Astrocyte (in vitro differentiated cells and primary cell): ENCODE results near the gene STK32A. TPM values are rescaled to one million over a fixed set of nuclear protein-coding genes. Genes with fewer than 3 reads are reported as not detected.

ENCODE experiments used
- DNase-seq: peaks from one replicate; pipeline ENCODE4 v3.0.0-alpha.2; 2010; ENCODE audit warnings: low read depth
- FAIRE-seq: peaks from 2 replicates; lab custom pipeline; 2011; peaks lifted over from hg19 to GRCh38; lab: Jason Lieb, UNC
- H2AFZ ChIP-seq: 2 replicates; pipeline ENCODE4 v1.6.0; 2012; ENCODE audit warnings: low read depth, low read length, inconsistent platforms
- H3K27ac ChIP-seq: 2 replicates; pipeline ENCODE4 v1.5.1; 2011; ENCODE audit warnings: low read depth, low read length, inconsistent platforms
- H3K27me3 ChIP-seq: 2 replicates; pipeline ENCODE4 v1.6.0; 2011; ENCODE audit warnings: low read length, inconsistent platforms; ENCODE audit not compliant: insufficient read depth
- H3K36me3 ChIP-seq: 2 replicates; pipeline ENCODE4 v1.5.1; 2011; ENCODE audit warnings: low read length, inconsistent platforms; ENCODE audit not compliant: insufficient read depth
- H3K4me1 ChIP-seq: 2 replicates; pipeline ENCODE4 v1.5.1; 2011; ENCODE audit warnings: low read length, inconsistent platforms; ENCODE audit not compliant: insufficient read depth
- H3K4me2 ChIP-seq: 2 replicates; pipeline ENCODE4 v1.6.0; 2012; ENCODE audit warnings: low read length, inconsistent platforms
- H3K4me3 ChIP-seq: 2 replicates; pipeline ENCODE4 v1.5.1; 2011; ENCODE audit warnings: low read depth, mild to moderate bottlenecking, low read length, inconsistent platforms; ENCODE audit not compliant: insufficient read depth
- H3K79me2 ChIP-seq: 2 replicates; pipeline ENCODE4 v1.6.0; 2012; ENCODE audit warnings: mild to moderate bottlenecking, low read length, inconsistent platforms; ENCODE audit not compliant: insufficient read depth
- H3K9ac ChIP-seq: 2 replicates; pipeline ENCODE4 v1.6.0; 2012; ENCODE audit warnings: mild to moderate bottlenecking, low read length, inconsistent platforms
- H3K9me3 ChIP-seq: 2 replicates; pipeline ENCODE4 v1.5.1; 2012; ENCODE audit warnings: low read depth, mild to moderate bottlenecking, low read length, inconsistent platforms; ENCODE audit not compliant: insufficient read depth
- H4K20me1 ChIP-seq: 2 replicates; pipeline ENCODE4 v1.6.0; 2012; ENCODE audit warnings: low read length, inconsistent platforms; ENCODE audit not compliant: insufficient read depth
- H3K27ac Mint-ChIP-seq: one replicate; pipeline ENCODE4 v1.8.0; 2021; ENCODE audit warnings: mild to moderate bottlenecking, mixed read lengths; ENCODE audit not compliant: unreplicated experiment
- H3K27me3 Mint-ChIP-seq: one replicate; pipeline ENCODE4 v1.8.0; 2021; ENCODE audit warnings: low read depth, mixed read lengths; ENCODE audit not compliant: unreplicated experiment
- H3K36me3 Mint-ChIP-seq: one replicate; pipeline ENCODE4 v1.8.0; 2021; ENCODE audit warnings: low read depth, mixed read lengths; ENCODE audit not compliant: unreplicated experiment
- H3K4me1 Mint-ChIP-seq: one replicate; pipeline ENCODE4 v1.8.0; 2021; ENCODE audit warnings: low read depth, mixed read lengths; ENCODE audit not compliant: unreplicated experiment
- H3K4me3 Mint-ChIP-seq: one replicate; pipeline ENCODE4 v1.8.0; 2021; ENCODE audit warnings: mild to moderate bottlenecking, moderate library complexity, mixed read lengths; ENCODE audit not compliant: unreplicated experiment
- H3K9me3 Mint-ChIP-seq: one replicate; pipeline ENCODE4 v1.8.0; 2021; ENCODE audit warnings: mild to moderate bottlenecking, mixed read lengths; ENCODE audit not compliant: unreplicated experiment
- EZH2 ChIP-seq: IDR thresholded peaks from 2 replicates; pipeline ENCODE4 v1.6.1; 2012; ENCODE audit warnings: mild to moderate bottlenecking, low read length, inconsistent platforms; ENCODE audit not compliant: insufficient read depth
- total RNA-seq: library from RNA; stranded (reverse); gene quantifications from 2 replicates; pipeline ENCODE4 v1.2.1, GENCODE V29; 2021
- TF ChIP-seq, protein P1 (sequence below): IDR thresholded peaks from 2 replicates; pipeline ENCODE4 v1.5.1; 2011; ENCODE audit warnings: low read depth, mild to moderate bottlenecking, inconsistent platforms, low read length, moderate library complexity; ENCODE audit not compliant: insufficient read depth

Gene STK32A
- total RNA-seq, 1 donor from 2014 or later = 0.25 TPM

DNA sequence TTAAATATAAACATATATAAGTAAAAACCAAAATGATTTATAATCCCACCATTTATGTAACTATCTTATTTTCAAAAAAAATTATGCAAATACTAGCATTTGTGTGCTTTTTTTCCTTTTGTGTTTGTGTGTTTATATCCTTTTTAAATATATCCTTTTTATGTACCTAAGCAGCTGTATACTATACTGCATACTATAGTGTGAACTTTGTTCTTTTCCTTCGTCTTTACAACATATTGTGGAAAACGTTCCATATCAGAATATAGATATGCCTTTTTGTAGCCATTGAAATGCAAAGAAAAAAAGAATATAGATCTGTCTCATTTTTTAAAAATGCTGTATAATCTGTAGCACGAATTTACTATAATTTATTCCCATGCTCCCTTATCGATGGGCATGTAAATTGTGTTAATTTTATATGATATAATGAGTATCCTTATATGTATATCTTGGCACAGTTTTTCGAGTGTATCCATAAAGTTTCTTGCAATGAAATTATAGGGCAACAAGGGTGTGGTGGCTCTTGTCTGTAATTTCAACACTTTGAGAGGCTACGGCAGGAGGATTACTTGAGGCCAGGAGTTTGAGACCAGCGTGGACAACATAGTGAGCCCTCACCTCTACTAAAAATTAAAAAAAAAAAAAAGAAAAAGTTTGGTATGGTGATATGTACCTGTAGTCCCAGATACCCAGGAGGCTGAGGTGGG lies 83.3 kb downstream of the STK32A start:
- Histone ChIP-seq H3K27ac (no peak overlapping the region), H3K9me3 (no peaks in the 10 kb centered on the region), H3K9ac (no peak overlapping the region), H2AFZ (no peak overlapping the region), H3K4me1 (no peaks in the 10 kb centered on the region), H3K27me3 (no peaks in the 10 kb centered on the region), H3K36me3 (no peaks in the 10 kb centered on the region), H3K79me2 (no peaks in the 10 kb centered on the region), H3K4me2 (no peak overlapping the region), H3K4me3 (no peak overlapping the region), H4K20me1 (no peaks in the 10 kb centered on the region)
- no peak for FAIRE-seq
- Mint-ChIP-seq H3K27me3 (no peaks in the 10 kb centered on the region), H3K9me3 (no peaks in the 10 kb centered on the region), H3K27ac (no peak overlapping the region), H3K36me3 (no peaks in the 10 kb centered on the region), H3K4me1 (no peaks in the 10 kb centered on the region), H3K4me3 (no peak overlapping the region)
- no peak for DNase-seq
- TF ChIP-seq, protein P1, sequence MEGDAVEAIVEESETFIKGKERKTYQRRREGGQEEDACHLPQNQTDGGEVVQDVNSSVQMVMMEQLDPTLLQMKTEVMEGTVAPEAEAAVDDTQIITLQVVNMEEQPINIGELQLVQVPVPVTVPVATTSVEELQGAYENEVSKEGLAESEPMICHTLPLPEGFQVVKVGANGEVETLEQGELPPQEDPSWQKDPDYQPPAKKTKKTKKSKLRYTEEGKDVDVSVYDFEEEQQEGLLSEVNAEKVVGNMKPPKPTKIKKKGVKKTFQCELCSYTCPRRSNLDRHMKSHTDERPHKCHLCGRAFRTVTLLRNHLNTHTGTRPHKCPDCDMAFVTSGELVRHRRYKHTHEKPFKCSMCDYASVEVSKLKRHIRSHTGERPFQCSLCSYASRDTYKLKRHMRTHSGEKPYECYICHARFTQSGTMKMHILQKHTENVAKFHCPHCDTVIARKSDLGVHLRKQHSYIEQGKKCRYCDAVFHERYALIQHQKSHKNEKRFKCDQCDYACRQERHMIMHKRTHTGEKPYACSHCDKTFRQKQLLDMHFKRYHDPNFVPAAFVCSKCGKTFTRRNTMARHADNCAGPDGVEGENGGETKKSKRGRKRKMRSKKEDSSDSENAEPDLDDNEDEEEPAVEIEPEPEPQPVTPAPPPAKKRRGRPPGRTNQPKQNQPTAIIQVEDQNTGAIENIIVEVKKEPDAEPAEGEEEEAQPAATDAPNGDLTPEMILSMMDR = no peak
- no peak for TF ChIP-seq EZH2

GRCh38 chr5:147321569-147321968 lies 86.7 kb downstream of the STK32A start:
- Histone ChIP-seq H3K27ac (no peak overlapping the region), H3K79me2 (no peaks in the 10 kb centered on the region), H3K9ac (no peak overlapping the region), H3K27me3 (no peaks in the 10 kb centered on the region), H3K36me3 (no peaks in the 10 kb centered on the region), H3K9me3 (no peaks in the 10 kb centered on the region), H3K4me2 (no peak overlapping the region), H4K20me1 (no peaks in the 10 kb centered on the region), H2AFZ (no peak overlapping the region), H3K4me1 (no peaks in the 10 kb centered on the region), H3K4me3 (no peak overlapping the region)
- Mint-ChIP-seq H3K4me1 (no peaks in the 10 kb centered on the region), H3K36me3 (no peaks in the 10 kb centered on the region), H3K27ac (no peak overlapping the region), H3K27me3 (no peaks in the 10 kb centered on the region), H3K9me3 (peaks cover 2% of the 10 kb centered on the region), H3K4me3 (no peak overlapping the region)
- TF ChIP-seq EZH2 = no peak
- TF ChIP-seq, protein P1 = no peak
- DNase-seq = no peak
- no peak for FAIRE-seq

DNA sequence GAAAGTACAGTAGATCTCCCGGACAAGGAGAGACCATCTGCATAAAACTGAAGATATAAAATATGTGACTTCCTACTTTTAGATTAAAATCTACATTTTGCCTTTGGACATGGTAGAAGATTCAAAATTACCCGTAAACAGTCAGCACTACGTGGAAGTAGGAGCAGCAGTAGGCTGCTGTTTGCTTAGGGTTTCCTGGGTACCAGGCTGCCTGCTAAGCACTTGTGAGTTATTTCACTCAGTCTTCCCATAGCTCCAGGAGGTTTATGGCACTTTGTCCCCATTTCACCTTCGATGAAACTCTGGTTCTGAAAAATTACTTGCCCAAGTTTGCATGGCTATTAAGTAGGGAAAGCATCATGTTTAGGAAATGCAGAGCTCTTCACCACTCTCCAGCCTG lies 92.6 kb downstream of the STK32A start:
- no peak for TF ChIP-seq EZH2
- TF ChIP-seq, protein P1 = no peak
- H3K27me3 ChIP-seq = no peaks in the 10 kb centered on the region
- no peaks in the 10 kb centered on the region for H3K79me2 ChIP-seq
- H4K20me1 ChIP-seq = no peaks in the 10 kb centered on the region
- no peak overlapping the region for H2AFZ ChIP-seq
- no peak overlapping the region for H3K27ac ChIP-seq
- H3K9me3 Mint-ChIP-seq = peaks cover 2% of the 10 kb centered on the region
- H3K4me1 ChIP-seq = no peaks in the 10 kb centered on the region
- no peaks in the 10 kb centered on the region for H3K36me3 Mint-ChIP-seq
- H3K27ac Mint-ChIP-seq = no peak overlapping the region
- no peak overlapping the region for H3K4me2 ChIP-seq
- H3K4me3 Mint-ChIP-seq = no peak overlapping the region
- H3K9ac ChIP-seq = no peak overlapping the region
- H3K36me3 ChIP-seq = no peaks in the 10 kb centered on the region
- no peak overlapping the region for H3K4me3 ChIP-seq
- FAIRE-seq (no peak), DNase-seq (no peak)
- H3K4me1 Mint-ChIP-seq = no peaks in the 10 kb centered on the region
- H3K27me3 Mint-ChIP-seq = no peaks in the 10 kb centered on the region
- H3K9me3 ChIP-seq = no peaks in the 10 kb centered on the region
